Natural killer cell (primary cell): ENCODE measurements around the gene MTRR. TPM values are rescaled to one million over a fixed set of nuclear protein-coding genes. Genes with fewer than 3 reads are reported as not detected.

Source experiments
- ATAC-seq, 3 donors: fragments of 150-1000 bp in 2 of 3; fragments of 200-7000 bp in 1 of 3; cut with Tn5 transposase; 1 replicate in 1 of 3; 2 replicates in 2 of 3; pipeline ENCODE4 v1.10.0; 2021; ENCODE audit warnings: mild to moderate bottlenecking in 2 of 3, moderate library complexity in 2 of 3
- DNase-seq, 2 donors: peaks; one replicate each; pipeline versions ENCODE4 v3.0.0 to v3.0.0-alpha.2; 2013 to 2021; ENCODE audit warnings: mixed read lengths in 1 of 2
- H3K27ac ChIP-seq: one replicate; pipeline ENCODE4 v1.5.1; 2013; ENCODE audit warnings: mild to moderate bottlenecking, low read length
- H3K27me3 ChIP-seq: one replicate; pipeline ENCODE4 v1.6.1; 2013; ENCODE audit warnings: low read length; ENCODE audit not compliant: control insufficient read depth, insufficient read depth
- H3K36me3 ChIP-seq: one replicate; pipeline ENCODE4 v1.6.1; 2013; ENCODE audit warnings: low read length; ENCODE audit not compliant: control insufficient read depth, insufficient read depth
- H3K4me1 ChIP-seq: one replicate; pipeline ENCODE4 v1.6.1; 2013; ENCODE audit warnings: low read length; ENCODE audit not compliant: control insufficient read depth, insufficient read depth
- H3K4me3 ChIP-seq: one replicate; pipeline ENCODE4 v1.5.1; 2013; ENCODE audit warnings: low read length
- H3K9me3 ChIP-seq: one replicate; pipeline ENCODE4 v1.6.1; 2013; ENCODE audit warnings: low read length; ENCODE audit not compliant: control insufficient read depth, insufficient read depth
- H3K27ac Mint-ChIP-seq, 2 donors: one replicate each; pipeline ENCODE4 v1.8.0; 2022; ENCODE audit warnings: mild to moderate bottlenecking in 2 of 2, mixed read lengths in 2 of 2, moderate library complexity in 1 of 2
- H3K27me3 Mint-ChIP-seq, 2 donors: one replicate each; pipeline ENCODE4 v1.8.0; 2022; ENCODE audit warnings: low read depth in 2 of 2, mixed read lengths in 2 of 2
- H3K36me3 Mint-ChIP-seq: one replicate; pipeline ENCODE4 v1.8.0; 2022; ENCODE audit warnings: mixed read lengths
- H3K4me1 Mint-ChIP-seq, 2 donors: one replicate each; pipeline ENCODE4 v1.8.0; 2022; ENCODE audit warnings: mixed read lengths in 2 of 2
- H3K4me3 Mint-ChIP-seq: one replicate; pipeline ENCODE4 v1.8.0; 2022; ENCODE audit warnings: mild to moderate bottlenecking, moderate library complexity, mixed read lengths
- H3K9me3 Mint-ChIP-seq, 2 donors: one replicate each; pipeline ENCODE4 v1.8.0; 2022; ENCODE audit warnings: mixed read lengths in 2 of 2
- CTCF ChIP-seq: fragments of 200-600 bp; IDR thresholded peaks from one replicate; pipeline ENCODE4 v1.8.0; 2022; ENCODE audit warnings: antibody characterized with exemption
- WGBS: methylation state at CpG from one replicate; pipeline ENCODE4 v1.1.7; 2013; ENCODE audit warnings: missing lambda C conversion rate; ENCODE audit not compliant: insufficient coverage; 5-methylcytosine and 5-hydroxymethylcytosine counted together
- intact Hi-C: fragments of 100-400 bp; cut with micrococcal nuclease; formaldehyde crosslinking; loops from one replicate; pipeline ENCODE4 v1.14.2; 2022
- total RNA-seq, 4 donors: library from RNA; stranded (reverse); fragments of 120-200 nt in 1 of 4; gene quantifications; one replicate each; pipeline versions ENCODE4 v1.2.3 to v1.2.4, GENCODE V29; 2013 to 2022

Gene MTRR
- total RNA-seq, 3 donors from 2014 or later (not counting 1 experiment from before 2014, with no cell fraction given) = 55.7 to 78.4 (median 69.9) TPM

GRCh38 chr5:7872517-7873130 lies 3.7 kb downstream of the MTRR start:
- Histone ChIP-seq H3K9me3 (no peaks in the 10 kb centered on the region), H3K27me3 (no peaks in the 10 kb centered on the region), H3K4me3 (no peak overlapping the region), H3K4me1 (peaks cover 10% of the 10 kb centered on the region), H3K36me3 (peaks cover 28% of the 10 kb centered on the region), H3K27ac (no peak overlapping the region)
- ATAC-seq (no peak), DNase-seq (peak in 1 of 2 donors; percentile 21)
- no peaks in the 10 kb centered on the region for H3K9me3 Mint-ChIP-seq
- peaks cover 60 to 64% of the 10 kb centered on the region in 2 donors for H3K4me1 Mint-ChIP-seq
- H3K36me3 Mint-ChIP-seq = peaks cover 10% of the 10 kb centered on the region
- TF ChIP-seq CTCF = no peak
- intact Hi-C loops = no loop called here
- no peaks in the 10 kb centered on the region for H3K27me3 Mint-ChIP-seq
- H3K4me3 Mint-ChIP-seq = peak overlapping the region; percentile 1
- H3K27ac Mint-ChIP-seq = peak overlapping the region; percentile 30 to 43
- 73% methylated on average over 4 of the region's 4 CpGs for WGBS

GRCh38 chr5:7873216-7873615 lies 4.3 kb downstream of the MTRR start:
- H3K27me3 Mint-ChIP-seq = no peaks in the 10 kb centered on the region
- Histone ChIP-seq H3K27me3 (no peaks in the 10 kb centered on the region), H3K27ac (peak overlapping the region; percentile 0), H3K4me1 (peaks cover 10% of the 10 kb centered on the region), H3K36me3 (peaks cover 34% of the 10 kb centered on the region), H3K4me3 (no peak overlapping the region), H3K9me3 (no peaks in the 10 kb centered on the region)
- no peak for TF ChIP-seq CTCF
- ATAC-seq (no peak), DNase-seq (peak in 1 of 2 donors; percentile 44)
- H3K27ac Mint-ChIP-seq = peak overlapping the region; percentile 30 to 43
- intact Hi-C loops = no loop called here
- WGBS = 51% methylated on average over 7 of the region's 9 CpGs
- no peaks in the 10 kb centered on the region for H3K9me3 Mint-ChIP-seq
- H3K36me3 Mint-ChIP-seq = peaks cover 10% of the 10 kb centered on the region
- peaks cover 55 to 60% of the 10 kb centered on the region in 2 donors for H3K4me1 Mint-ChIP-seq
- peak overlapping the region; percentile 35 for H3K4me3 Mint-ChIP-seq

- no peaks in the 10 kb centered on the region for H3K9me3 ChIP-seq
- Mint-ChIP-seq H3K4me1 (peaks cover 49 to 53% of the 10 kb centered on the region in 2 donors), H3K4me3 (no peak overlapping the region), H3K27me3 (no peaks in the 10 kb centered on the region), H3K27ac (no peak overlapping the region), H3K36me3 (peaks cover 10% of the 10 kb centered on the region), H3K9me3 (no peaks in the 10 kb centered on the region)
- ATAC-seq (no peak), DNase-seq (no peak)
- WGBS = 100% methylated on average over 1 of the region's 2 CpGs
- no peak overlapping the region for H3K4me3 ChIP-seq
- H3K27me3 ChIP-seq = no peaks in the 10 kb centered on the region
- intact Hi-C loops = no loop called here
- H3K4me1 ChIP-seq = peaks cover 5% of the 10 kb centered on the region
- no peak overlapping the region for H3K27ac ChIP-seq
- no peak for TF ChIP-seq CTCF
- H3K36me3 ChIP-seq = peaks cover 41% of the 10 kb centered on the region
These were observed 5.7 kb downstream of the MTRR start for GRCh38 chr5:7874639-7875038.

- ATAC-seq (no peak), DNase-seq (no peak)
- H3K27me3 ChIP-seq = no peaks in the 10 kb centered on the region
- TF ChIP-seq CTCF = no peak
- no peaks in the 10 kb centered on the region for H3K27me3 Mint-ChIP-seq
- no peak overlapping the region for H3K27ac Mint-ChIP-seq
- no peaks in the 10 kb centered on the region for H3K9me3 ChIP-seq
- 97% methylated on average over 4 of the region's 4 CpGs for WGBS
- no peak overlapping the region for H3K4me3 Mint-ChIP-seq
- peaks cover 44 to 48% of the 10 kb centered on the region in 2 donors for H3K4me1 Mint-ChIP-seq
- H3K27ac ChIP-seq = no peak overlapping the region
- no peaks in the 10 kb centered on the region for H3K9me3 Mint-ChIP-seq
- H3K36me3 Mint-ChIP-seq = peaks cover 10% of the 10 kb centered on the region
- no peak overlapping the region for H3K4me3 ChIP-seq
- peaks cover 3% of the 10 kb centered on the region for H3K4me1 ChIP-seq
- intact Hi-C loops = no loop called here
- peaks cover 46% of the 10 kb centered on the region for H3K36me3 ChIP-seq
These were observed 6.2 kb downstream of the MTRR start for GRCh38 chr5:7875151-7875550.
